Measurements from ENCODE around the gene ALK. TPM values are rescaled to one million over a fixed set of nuclear protein-coding genes. Genes with fewer than 3 reads are reported as not detected.

ALK gene
- total and polyA plus RNA-seq, 2 experiments from 2014 or later, result 0.35 TPM; not detected in 1

GRCh38 chr2:29726976-29727375 is 194.4 kb downstream of the ALK start:
- Mint-ChIP-seq H3K27me3 (ENCODE audit: insufficient read depth, low read depth, poor library complexity) (peaks cover 3% of the 10 kb centered on the region), H3K27ac (no peak overlapping the region), H3K36me3 (ENCODE audit: low read depth) (no peaks in the 10 kb centered on the region), H3K9me3 (no peaks in the 10 kb centered on the region), H3K4me3 (no peak overlapping the region), H3K4me1 (peaks cover 3% of the 10 kb centered on the region; the same call in 2 of the 3 replicates)
- Histone ChIP-seq H4K20me1 (replicated peaks; ENCODE audit: insufficient read depth) (no peaks in the 10 kb centered on the region), H3K36me3 (ENCODE audit: insufficient read depth) (no peaks in the 10 kb centered on the region), H3K27me3 (ENCODE audit: insufficient read depth) (no peaks in the 10 kb centered on the region), H3F3A (replicated peaks; ENCODE audit: low read depth) (no peaks in the 10 kb centered on the region), H3K79me2 (replicated peaks; ENCODE audit: insufficient read depth) (no peaks in the 10 kb centered on the region), H3K9me2 (ENCODE audit: insufficient read depth) (peaks cover 10% of the 10 kb centered on the region; the same call in 1 of the 2 replicates), H3K4me2 (no peak overlapping the region), H3K4me3 (no peak overlapping the region), H2AFZ (no peak overlapping the region), H3K27ac (ENCODE audit: low read depth) (no peak overlapping the region), H3K4me1 (ENCODE audit: insufficient read depth) (no peaks in the 10 kb centered on the region)
- TF ChIP-seq, protein P1, sequence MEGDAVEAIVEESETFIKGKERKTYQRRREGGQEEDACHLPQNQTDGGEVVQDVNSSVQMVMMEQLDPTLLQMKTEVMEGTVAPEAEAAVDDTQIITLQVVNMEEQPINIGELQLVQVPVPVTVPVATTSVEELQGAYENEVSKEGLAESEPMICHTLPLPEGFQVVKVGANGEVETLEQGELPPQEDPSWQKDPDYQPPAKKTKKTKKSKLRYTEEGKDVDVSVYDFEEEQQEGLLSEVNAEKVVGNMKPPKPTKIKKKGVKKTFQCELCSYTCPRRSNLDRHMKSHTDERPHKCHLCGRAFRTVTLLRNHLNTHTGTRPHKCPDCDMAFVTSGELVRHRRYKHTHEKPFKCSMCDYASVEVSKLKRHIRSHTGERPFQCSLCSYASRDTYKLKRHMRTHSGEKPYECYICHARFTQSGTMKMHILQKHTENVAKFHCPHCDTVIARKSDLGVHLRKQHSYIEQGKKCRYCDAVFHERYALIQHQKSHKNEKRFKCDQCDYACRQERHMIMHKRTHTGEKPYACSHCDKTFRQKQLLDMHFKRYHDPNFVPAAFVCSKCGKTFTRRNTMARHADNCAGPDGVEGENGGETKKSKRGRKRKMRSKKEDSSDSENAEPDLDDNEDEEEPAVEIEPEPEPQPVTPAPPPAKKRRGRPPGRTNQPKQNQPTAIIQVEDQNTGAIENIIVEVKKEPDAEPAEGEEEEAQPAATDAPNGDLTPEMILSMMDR (conservative IDR thresholded peaks at IDR 0.05; ENCODE audit: low read depth in 2 of 2), result no peak
- no peak for TF ChIP-seq POLR2AphosphoS5 (IDR thresholded peaks at IDR 0.05; ENCODE audit: low read depth)
- no peak for TF ChIP-seq EZH2 (IDR thresholded peaks at IDR 0.05; ENCODE audit: low read depth, unreplicated experiment)
- no peak for TF ChIP-seq EZH2phosphoT487 (IDR thresholded peaks at IDR 0.05; ENCODE audit: unreplicated experiment)
- TF ChIP-seq NANOG (IDR thresholded peaks at IDR 0.05; ENCODE audit: borderline replicate concordance), result no peak
- TF ChIP-seq STAT1 (IDR thresholded peaks at IDR 0.05; ENCODE audit: unreplicated experiment), result no peak
- no peak for TF ChIP-seq ZNF331 (CRISPR knock-in tag; IDR thresholded peaks at IDR 0.05; ENCODE audit: low read depth)
- no peak for TF ChIP-seq JUNB (IDR thresholded peaks at IDR 0.05; ENCODE audit: unreplicated experiment)
- TF ChIP-seq, protein P2, sequence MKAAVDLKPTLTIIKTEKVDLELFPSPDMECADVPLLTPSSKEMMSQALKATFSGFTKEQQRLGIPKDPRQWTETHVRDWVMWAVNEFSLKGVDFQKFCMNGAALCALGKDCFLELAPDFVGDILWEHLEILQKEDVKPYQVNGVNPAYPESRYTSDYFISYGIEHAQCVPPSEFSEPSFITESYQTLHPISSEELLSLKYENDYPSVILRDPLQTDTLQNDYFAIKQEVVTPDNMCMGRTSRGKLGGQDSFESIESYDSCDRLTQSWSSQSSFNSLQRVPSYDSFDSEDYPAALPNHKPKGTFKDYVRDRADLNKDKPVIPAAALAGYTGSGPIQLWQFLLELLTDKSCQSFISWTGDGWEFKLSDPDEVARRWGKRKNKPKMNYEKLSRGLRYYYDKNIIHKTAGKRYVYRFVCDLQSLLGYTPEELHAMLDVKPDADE (IDR thresholded peaks at IDR 0.05), result no peak
- TF ChIP-seq ZNF114 (CRISPR knock-in tag; IDR thresholded peaks at IDR 0.05), result no peak
- TF ChIP-seq, protein P3, sequence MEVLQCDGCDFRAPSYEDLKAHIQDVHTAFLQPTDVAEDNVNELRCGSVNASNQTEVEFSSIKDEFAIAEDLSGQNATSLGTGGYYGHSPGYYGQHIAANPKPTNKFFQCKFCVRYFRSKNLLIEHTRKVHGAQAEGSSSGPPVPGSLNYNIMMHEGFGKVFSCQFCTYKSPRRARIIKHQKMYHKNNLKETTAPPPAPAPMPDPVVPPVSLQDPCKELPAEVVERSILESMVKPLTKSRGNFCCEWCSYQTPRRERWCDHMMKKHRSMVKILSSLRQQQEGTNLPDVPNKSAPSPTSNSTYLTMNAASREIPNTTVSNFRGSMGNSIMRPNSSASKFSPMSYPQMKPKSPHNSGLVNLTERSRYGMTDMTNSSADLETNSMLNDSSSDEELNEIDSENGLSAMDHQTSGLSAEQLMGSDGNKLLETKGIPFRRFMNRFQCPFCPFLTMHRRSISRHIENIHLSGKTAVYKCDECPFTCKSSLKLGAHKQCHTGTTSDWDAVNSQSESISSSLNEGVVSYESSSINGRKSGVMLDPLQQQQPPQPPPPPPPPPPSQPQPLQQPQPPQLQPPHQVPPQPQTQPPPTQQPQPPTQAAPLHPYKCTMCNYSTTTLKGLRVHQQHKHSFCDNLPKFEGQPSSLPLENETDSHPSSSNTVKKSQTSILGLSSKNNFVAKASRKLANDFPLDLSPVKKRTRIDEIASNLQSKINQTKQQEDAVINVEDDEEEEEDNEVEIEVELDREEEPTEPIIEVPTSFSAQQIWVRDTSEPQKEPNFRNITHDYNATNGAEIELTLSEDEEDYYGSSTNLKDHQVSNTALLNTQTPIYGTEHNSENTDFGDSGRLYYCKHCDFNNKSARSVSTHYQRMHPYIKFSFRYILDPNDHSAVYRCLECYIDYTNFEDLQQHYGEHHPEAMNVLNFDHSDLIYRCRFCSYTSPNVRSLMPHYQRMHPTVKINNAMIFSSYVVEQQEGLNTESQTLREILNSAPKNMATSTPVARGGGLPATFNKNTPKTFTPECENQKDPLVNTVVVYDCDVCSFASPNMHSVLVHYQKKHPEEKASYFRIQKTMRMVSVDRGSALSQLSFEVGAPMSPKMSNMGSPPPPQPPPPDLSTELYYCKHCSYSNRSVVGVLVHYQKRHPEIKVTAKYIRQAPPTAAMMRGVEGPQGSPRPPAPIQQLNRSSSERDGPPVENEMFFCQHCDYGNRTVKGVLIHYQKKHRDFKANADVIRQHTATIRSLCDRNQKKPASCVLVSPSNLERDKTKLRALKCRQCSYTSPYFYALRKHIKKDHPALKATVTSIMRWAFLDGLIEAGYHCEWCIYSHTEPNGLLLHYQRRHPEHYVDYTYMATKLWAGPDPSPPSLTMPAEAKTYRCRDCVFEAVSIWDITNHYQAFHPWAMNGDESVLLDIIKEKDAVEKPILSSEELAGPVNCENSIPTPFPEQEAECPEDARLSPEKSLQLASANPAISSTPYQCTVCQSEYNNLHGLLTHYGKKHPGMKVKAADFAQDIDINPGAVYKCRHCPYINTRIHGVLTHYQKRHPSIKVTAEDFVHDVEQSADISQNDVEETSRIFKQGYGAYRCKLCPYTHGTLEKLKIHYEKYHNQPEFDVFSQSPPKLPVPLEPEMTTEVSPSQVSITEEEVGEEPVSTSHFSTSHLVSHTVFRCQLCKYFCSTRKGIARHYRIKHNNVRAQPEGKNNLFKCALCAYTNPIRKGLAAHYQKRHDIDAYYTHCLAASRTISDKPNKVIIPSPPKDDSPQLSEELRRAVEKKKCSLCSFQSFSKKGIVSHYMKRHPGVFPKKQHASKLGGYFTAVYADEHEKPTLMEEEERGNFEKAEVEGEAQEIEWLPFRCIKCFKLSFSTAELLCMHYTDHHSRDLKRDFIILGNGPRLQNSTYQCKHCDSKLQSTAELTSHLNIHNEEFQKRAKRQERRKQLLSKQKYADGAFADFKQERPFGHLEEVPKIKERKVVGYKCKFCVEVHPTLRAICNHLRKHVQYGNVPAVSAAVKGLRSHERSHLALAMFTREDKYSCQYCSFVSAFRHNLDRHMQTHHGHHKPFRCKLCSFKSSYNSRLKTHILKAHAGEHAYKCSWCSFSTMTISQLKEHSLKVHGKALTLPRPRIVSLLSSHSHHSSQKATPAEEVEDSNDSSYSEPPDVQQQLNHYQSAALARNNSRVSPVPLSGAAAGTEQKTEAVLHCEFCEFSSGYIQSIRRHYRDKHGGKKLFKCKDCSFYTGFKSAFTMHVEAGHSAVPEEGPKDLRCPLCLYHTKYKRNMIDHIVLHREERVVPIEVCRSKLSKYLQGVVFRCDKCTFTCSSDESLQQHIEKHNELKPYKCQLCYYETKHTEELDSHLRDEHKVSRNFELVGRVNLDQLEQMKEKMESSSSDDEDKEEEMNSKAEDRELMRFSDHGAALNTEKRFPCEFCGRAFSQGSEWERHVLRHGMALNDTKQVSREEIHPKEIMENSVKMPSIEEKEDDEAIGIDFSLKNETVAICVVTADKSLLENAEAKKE (CRISPR knock-in tag; IDR thresholded peaks at IDR 0.05), result no peak
- TF ChIP-seq, protein P4, sequence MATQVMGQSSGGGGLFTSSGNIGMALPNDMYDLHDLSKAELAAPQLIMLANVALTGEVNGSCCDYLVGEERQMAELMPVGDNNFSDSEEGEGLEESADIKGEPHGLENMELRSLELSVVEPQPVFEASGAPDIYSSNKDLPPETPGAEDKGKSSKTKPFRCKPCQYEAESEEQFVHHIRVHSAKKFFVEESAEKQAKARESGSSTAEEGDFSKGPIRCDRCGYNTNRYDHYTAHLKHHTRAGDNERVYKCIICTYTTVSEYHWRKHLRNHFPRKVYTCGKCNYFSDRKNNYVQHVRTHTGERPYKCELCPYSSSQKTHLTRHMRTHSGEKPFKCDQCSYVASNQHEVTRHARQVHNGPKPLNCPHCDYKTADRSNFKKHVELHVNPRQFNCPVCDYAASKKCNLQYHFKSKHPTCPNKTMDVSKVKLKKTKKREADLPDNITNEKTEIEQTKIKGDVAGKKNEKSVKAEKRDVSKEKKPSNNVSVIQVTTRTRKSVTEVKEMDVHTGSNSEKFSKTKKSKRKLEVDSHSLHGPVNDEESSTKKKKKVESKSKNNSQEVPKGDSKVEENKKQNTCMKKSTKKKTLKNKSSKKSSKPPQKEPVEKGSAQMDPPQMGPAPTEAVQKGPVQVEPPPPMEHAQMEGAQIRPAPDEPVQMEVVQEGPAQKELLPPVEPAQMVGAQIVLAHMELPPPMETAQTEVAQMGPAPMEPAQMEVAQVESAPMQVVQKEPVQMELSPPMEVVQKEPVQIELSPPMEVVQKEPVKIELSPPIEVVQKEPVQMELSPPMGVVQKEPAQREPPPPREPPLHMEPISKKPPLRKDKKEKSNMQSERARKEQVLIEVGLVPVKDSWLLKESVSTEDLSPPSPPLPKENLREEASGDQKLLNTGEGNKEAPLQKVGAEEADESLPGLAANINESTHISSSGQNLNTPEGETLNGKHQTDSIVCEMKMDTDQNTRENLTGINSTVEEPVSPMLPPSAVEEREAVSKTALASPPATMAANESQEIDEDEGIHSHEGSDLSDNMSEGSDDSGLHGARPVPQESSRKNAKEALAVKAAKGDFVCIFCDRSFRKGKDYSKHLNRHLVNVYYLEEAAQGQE (IDR thresholded peaks at IDR 0.05; ENCODE audit: unreplicated experiment), result no peak
- TF ChIP-seq CREB1 (CRISPR knock-in tag; IDR thresholded peaks at IDR 0.05; ENCODE audit: low read depth), result no peak
- peak; percentile 6 for DNase-seq (ENCODE audit: low spot score)
- no peak for ATAC-seq
